SJCRH30 (cell line): ENCODE results near the gene CCDC92. TPM values are rescaled to one million over a fixed set of nuclear protein-coding genes. Genes with fewer than 3 reads are reported as not detected.

Experiments used
- DNase-seq, 2 experiments: peaks; one replicate each; pipeline ENCODE4 v3.0.0-alpha.2; 2015 to 2020
- H3K27ac ChIP-seq: fragments of 250-450 bp; sonication (Bioruptor Pico); 2 replicates; pipeline ENCODE4 v1.5.1; 2020; ENCODE audit warnings: mild to moderate bottlenecking, moderate library complexity
- H3K27me3 ChIP-seq: fragments of 250-450 bp; sonication (Bioruptor Pico); 2 replicates; pipeline ENCODE4 v1.5.1; 2020; ENCODE audit warnings: mild to moderate bottlenecking, moderate library complexity
- H3K36me3 ChIP-seq: fragments of 250-450 bp; sonication (Bioruptor Pico); 2 replicates; pipeline ENCODE4 v1.5.1; 2020; ENCODE audit warnings: mild to moderate bottlenecking, moderate library complexity
- H3K4me1 ChIP-seq: fragments of 250-450 bp; sonication (Bioruptor Pico); 2 replicates; pipeline ENCODE4 v1.5.1; 2020; ENCODE audit warnings: mild to moderate bottlenecking, moderate library complexity
- H3K4me3 ChIP-seq: fragments of 250-450 bp; sonication (Bioruptor Pico); 2 replicates; pipeline ENCODE4 v1.5.1; 2020; ENCODE audit warnings: mild to moderate bottlenecking, moderate library complexity
- H3K9me3 ChIP-seq: fragments of 250-450 bp; sonication (Bioruptor Pico); replicated peaks from 2 replicates; pipeline ENCODE4 v1.5.1; 2020; ENCODE audit warnings: mild to moderate bottlenecking, moderate library complexity
- total RNA-seq: library from RNA; depleted of rRNA; stranded (reverse); fragments of >200 nt; shearing (Covaris generic); gene quantifications from 2 replicates; pipeline ENCODE4 v1.2.3, GENCODE V29; 2014

CCDC92 gene
- total RNA-seq, 1 experiment from 2014 or later = 7.7 TPM

GRCh38 chr12:123896767-123897166 is 75.9 kb downstream of the CCDC92 start:
- Histone ChIP-seq H3K4me3 (peak overlapping the region; percentile 52), H3K36me3 (no peaks in the 10 kb centered on the region), H3K27ac (peak overlapping the region; percentile 78), H3K9me3 (no peaks in the 10 kb centered on the region), H3K27me3 (no peaks in the 10 kb centered on the region), H3K4me1 (peaks cover 8% of the 10 kb centered on the region)
- DNase-seq = peak; percentile 33 to 63

GRCh38 chr12:123895451-123895850 is 77.2 kb downstream of the CCDC92 start:
- no peaks in the 10 kb centered on the region for H3K9me3 ChIP-seq
- no peak for DNase-seq
- H3K4me1 ChIP-seq = peaks cover 8% of the 10 kb centered on the region; the same call in 1 of the 2 replicates
- H3K27me3 ChIP-seq = no peaks in the 10 kb centered on the region
- no peaks in the 10 kb centered on the region for H3K36me3 ChIP-seq
- no peak overlapping the region for H3K4me3 ChIP-seq
- no peak overlapping the region for H3K27ac ChIP-seq

GRCh38 chr12:123894823-123895345 is 77.7 kb downstream of the CCDC92 start:
- Histone ChIP-seq H3K4me1 (peaks cover 8% of the 10 kb centered on the region; the same call in 1 of the 2 replicates), H3K4me3 (no peak overlapping the region), H3K9me3 (no peaks in the 10 kb centered on the region), H3K27ac (no peak overlapping the region), H3K36me3 (no peaks in the 10 kb centered on the region), H3K27me3 (no peaks in the 10 kb centered on the region)
- DNase-seq = no peak

GRCh38 chr12:123893276-123893675 is 79.4 kb downstream of the CCDC92 start:
- Histone ChIP-seq H3K4me1 (peaks cover 8% of the 10 kb centered on the region; the same call in 1 of the 2 replicates), H3K9me3 (no peaks in the 10 kb centered on the region), H3K36me3 (no peaks in the 10 kb centered on the region), H3K4me3 (no peak overlapping the region), H3K27me3 (no peaks in the 10 kb centered on the region), H3K27ac (no peak overlapping the region)
- no peak for DNase-seq

GRCh38 chr12:123892853-123893252 is 79.8 kb downstream of the CCDC92 start:
- Histone ChIP-seq H3K9me3 (no peaks in the 10 kb centered on the region), H3K36me3 (no peaks in the 10 kb centered on the region), H3K4me3 (no peak overlapping the region), H3K4me1 (peaks cover 8% of the 10 kb centered on the region; the same call in 1 of the 2 replicates), H3K27me3 (no peaks in the 10 kb centered on the region), H3K27ac (no peak overlapping the region)
- no peak for DNase-seq

- Histone ChIP-seq H3K36me3 (no peaks in the 10 kb centered on the region), H3K4me3 (no peak overlapping the region), H3K27me3 (no peaks in the 10 kb centered on the region), H3K27ac (no peak overlapping the region), H3K4me1 (peaks cover 4% of the 10 kb centered on the region; the same call in 1 of the 2 replicates), H3K9me3 (no peaks in the 10 kb centered on the region)
- DNase-seq = no peak
Measured at GRCh38 chr12:123892180-123892559, 80.5 kb downstream of the CCDC92 start.

GRCh38 chr12:123891516-123892179 is 81.0 kb downstream of the CCDC92 start:
- no peak for DNase-seq
- Histone ChIP-seq H3K4me3 (no peak overlapping the region), H3K27ac (no peak overlapping the region), H3K27me3 (no peaks in the 10 kb centered on the region), H3K9me3 (no peaks in the 10 kb centered on the region), H3K36me3 (no peaks in the 10 kb centered on the region), H3K4me1 (peaks cover 4% of the 10 kb centered on the region; the same call in 1 of the 2 replicates)

- Histone ChIP-seq H3K36me3 (no peaks in the 10 kb centered on the region), H3K27me3 (no peaks in the 10 kb centered on the region)
- DNase-seq = no peak
Measured at GRCh38 chr12:123891011-123891410, 81.6 kb downstream of the CCDC92 start.

GRCh38 chr12:123890536-123890902 is 82.1 kb downstream of the CCDC92 start:
- no peak for DNase-seq
- no peaks in the 10 kb centered on the region for H3K4me1 ChIP-seq
- H3K27ac ChIP-seq = no peak overlapping the region
- no peaks in the 10 kb centered on the region for H3K27me3 ChIP-seq
- H3K4me3 ChIP-seq = no peak overlapping the region
- H3K9me3 ChIP-seq = no peaks in the 10 kb centered on the region
- H3K36me3 ChIP-seq = no peaks in the 10 kb centered on the region

More at GRCh38 chr12:123891011-123891410, 81.6 kb downstream of the CCDC92 start:
- H3K4me1 ChIP-seq = 0 out of 2 replicates have a peak, but pooled peaks cover under 1% of the 10 kb centered on the region
- no peak overlapping the region for H3K27ac ChIP-seq
- no peak overlapping the region for H3K4me3 ChIP-seq
- H3K9me3 ChIP-seq = no peaks in the 10 kb centered on the region

GRCh38 chr12:123889848-123890535 is 82.6 kb downstream of the CCDC92 start:
- no peak overlapping the region for H3K4me3 ChIP-seq
- H3K27me3 ChIP-seq = no peaks in the 10 kb centered on the region
- no peaks in the 10 kb centered on the region for H3K36me3 ChIP-seq
- DNase-seq = no peak
- H3K9me3 ChIP-seq = no peaks in the 10 kb centered on the region
- H3K27ac ChIP-seq = no peak overlapping the region
- H3K4me1 ChIP-seq = no peaks in the 10 kb centered on the region

- Histone ChIP-seq H3K4me3 (no peak overlapping the region), H3K36me3 (no peaks in the 10 kb centered on the region), H3K4me1 (no peaks in the 10 kb centered on the region), H3K27me3 (no peaks in the 10 kb centered on the region), H3K27ac (no peak overlapping the region), H3K9me3 (no peaks in the 10 kb centered on the region)
- DNase-seq = no peak
Measured at GRCh38 chr12:123888989-123889388, 83.6 kb downstream of the CCDC92 start.

- H3K9me3 ChIP-seq = no peaks in the 10 kb centered on the region
- no peak overlapping the region for H3K4me3 ChIP-seq
- no peak overlapping the region for H3K27ac ChIP-seq
- no peaks in the 10 kb centered on the region for H3K4me1 ChIP-seq
- no peak for DNase-seq
- no peaks in the 10 kb centered on the region for H3K36me3 ChIP-seq
- H3K27me3 ChIP-seq = no peaks in the 10 kb centered on the region; the same call in 1 of the 2 replicates
Measured at GRCh38 chr12:123886931-123887582, 85.6 kb downstream of the CCDC92 start.

GRCh38 chr12:123886258-123886657 is 86.4 kb downstream of the CCDC92 start:
- no peak overlapping the region for H3K27ac ChIP-seq
- no peaks in the 10 kb centered on the region for H3K9me3 ChIP-seq
- DNase-seq = no peak
- no peaks in the 10 kb centered on the region for H3K36me3 ChIP-seq
- H3K4me1 ChIP-seq = no peaks in the 10 kb centered on the region
- H3K4me3 ChIP-seq = no peak overlapping the region
- H3K27me3 ChIP-seq = no peaks in the 10 kb centered on the region; the same call in 1 of the 2 replicates
